AG08395 (cell line): ENCODE measurements around the gene ARFGAP1.
"Not testable (repeated sequence)": the region's sequence is repeated elsewhere in the genome, so short reads cannot be mapped to it uniquely, and the experiment has no call there.

ENCODE experiments used
- DNase-seq: peaks from one replicate; pipeline ENCODE4 v3.0.0; 2012; ENCODE audit warnings: mixed read lengths, low spot score

The ARFGAP1 gene

GRCh38 chr20:63292292-63292701 lies 19.7 kb downstream of the ARFGAP1 start:
- no peak for DNase-seq

DNA sequence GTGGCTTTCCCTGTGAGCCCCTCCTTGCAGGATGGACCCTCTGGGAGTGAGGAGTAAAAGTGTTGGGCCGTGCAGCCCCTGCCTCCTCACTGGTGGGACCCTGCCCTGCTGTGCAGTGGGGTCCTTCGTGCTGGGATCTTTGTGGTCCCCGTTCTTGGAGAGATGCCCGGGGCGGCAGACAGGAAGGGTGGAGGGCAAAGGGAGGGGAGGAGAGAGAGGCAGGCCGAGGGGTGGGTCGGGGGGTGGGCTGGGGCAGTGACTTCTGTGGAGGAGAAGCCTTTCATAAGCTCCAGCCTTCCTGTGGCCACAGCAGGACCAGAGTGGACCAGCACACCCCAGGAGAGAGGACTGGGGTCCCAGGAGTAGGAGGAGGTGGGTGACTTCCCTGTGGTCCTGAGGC lies 20.3 kb downstream of the ARFGAP1 start, which contains the start of gene COL20A1:
TSS of gene COL20A1 (plus strand) at position 283 of the 400 bp plus-strand sequence. CDS start 1,922 bp downstream, outside the sequence.
- no peak for DNase-seq

GRCh38 chr20:63293456-63293855 lies 20.8 kb downstream of the ARFGAP1 start:
- DNase-seq = no peak

DNA sequence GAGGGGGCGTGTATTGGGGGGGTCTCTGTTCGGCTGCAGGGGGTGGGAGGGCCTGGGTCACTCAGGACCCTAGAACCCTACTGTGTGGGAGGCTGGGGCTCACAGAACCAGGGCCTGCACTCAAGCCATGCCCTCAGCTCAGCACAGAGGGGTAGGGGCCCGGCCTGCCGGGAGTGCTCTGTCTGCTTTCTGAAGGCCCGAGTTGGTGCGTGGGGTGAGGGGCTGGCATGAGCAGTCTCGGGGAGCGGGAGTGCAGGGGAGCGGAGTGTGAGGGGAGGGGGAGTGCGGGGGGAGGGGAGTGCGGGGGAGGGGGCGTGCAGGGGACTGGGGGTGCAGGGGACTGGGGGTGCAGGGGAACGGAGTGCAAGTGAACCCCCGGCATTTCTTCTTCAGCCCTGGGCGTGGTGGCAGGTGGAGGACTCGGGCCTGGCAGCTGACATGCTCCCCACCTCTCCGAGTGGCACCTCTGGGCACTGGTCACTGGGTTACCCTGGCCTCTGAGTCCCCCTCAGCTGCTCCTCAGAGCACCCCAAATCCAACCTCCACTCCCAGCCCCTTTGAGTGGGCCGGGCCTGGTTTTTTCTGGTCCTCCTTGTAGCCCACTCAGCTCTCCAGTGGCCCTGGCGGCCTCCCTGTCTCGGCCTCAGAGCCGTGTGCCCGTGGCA lies 21.4 kb downstream of the ARFGAP1 start:
- no peak for DNase-seq

- DNase-seq = no peak
Measured at GRCh38 chr20:63294536-63294900, 21.9 kb downstream of the ARFGAP1 start.

DNA sequence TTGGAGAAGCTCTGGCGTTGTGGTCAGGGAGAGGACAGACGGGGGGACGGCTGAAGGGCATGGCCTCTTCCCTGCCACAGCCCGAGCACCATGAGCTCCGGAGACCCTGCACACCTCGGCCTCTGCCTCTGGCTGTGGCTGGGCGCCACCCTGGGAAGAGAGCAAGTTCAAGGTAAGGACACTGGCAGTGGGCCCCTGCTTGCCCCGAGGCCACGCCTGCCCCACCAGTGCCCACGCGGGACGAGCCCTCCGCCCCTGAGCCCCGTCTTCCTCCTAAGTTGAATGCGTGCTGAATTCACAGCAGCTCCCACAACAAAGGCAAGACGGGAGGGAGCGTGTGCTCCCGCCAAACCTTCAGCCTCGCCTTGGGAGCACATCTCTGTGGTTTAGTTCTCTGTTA lies 22.4 kb downstream of the ARFGAP1 start:
- no peak for DNase-seq

DNA sequence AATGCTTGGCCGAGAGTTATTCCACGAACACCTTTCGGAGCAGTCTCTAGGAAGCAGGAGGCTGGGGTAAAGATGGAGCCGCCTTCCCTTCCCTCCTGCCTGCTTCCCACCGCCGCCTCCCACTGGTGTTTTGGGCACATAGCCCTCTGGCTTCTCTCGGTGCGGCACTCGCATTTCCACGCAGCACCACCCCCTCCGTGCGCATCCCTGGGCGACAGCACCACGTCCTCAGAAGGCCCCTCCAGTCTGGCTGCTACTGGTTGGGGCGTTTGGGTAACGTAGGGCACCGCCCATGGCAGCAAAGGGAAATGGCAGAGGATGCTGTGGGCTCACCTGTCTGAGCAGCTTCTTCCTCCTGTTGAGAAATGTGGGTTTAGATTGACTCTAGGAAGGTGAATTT lies 22.8 kb downstream of the ARFGAP1 start:
- no peak for DNase-seq

GRCh38 chr20:63295846-63296245 lies 23.2 kb downstream of the ARFGAP1 start:
- DNase-seq = no peak

GRCh38 chr20:63296531-63297299 lies 24.1 kb downstream of the ARFGAP1 start:
- no peak for DNase-seq

GRCh38 chr20:63297371-63297781 lies 24.8 kb downstream of the ARFGAP1 start:
- DNase-seq = no peak

- no peak for DNase-seq
Measured at GRCh38 chr20:63297796-63298572, 25.4 kb downstream of the ARFGAP1 start.

DNA sequence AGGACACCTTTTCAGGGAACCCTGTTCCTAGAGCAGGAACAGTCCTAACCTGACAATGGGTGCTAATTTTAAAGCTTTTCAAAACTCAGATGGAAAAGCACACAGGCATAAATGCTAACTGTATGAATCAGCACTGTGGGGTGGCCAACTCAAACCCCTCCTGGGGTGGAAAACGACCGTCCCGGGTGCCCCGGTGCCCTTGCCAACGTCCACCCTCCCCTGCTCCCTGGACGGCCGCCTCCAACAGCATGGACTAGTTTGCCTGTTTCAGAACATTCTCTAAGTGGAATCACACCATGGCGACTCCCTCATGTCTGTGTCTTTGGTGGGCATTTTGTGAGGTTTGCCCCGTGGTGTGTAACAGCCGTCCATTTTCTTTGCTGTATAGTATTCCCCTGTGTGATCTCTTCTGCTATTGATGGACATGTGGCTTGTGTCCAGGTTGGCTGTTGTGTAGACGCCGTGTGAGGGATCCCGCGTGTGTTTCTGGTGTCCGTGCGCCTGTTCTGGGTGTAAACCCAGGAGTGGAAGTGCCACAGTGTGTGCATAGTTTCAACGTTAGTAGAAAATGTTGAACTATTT lies 26.2 kb downstream of the ARFGAP1 start:
- no peak for DNase-seq

GRCh38 chr20:63301671-63302070 lies 29.1 kb downstream of the ARFGAP1 start:
- no peak for DNase-seq

GRCh38 chr20:63303095-63303666 lies 30.6 kb downstream of the ARFGAP1 start:
- no peak for DNase-seq

- DNase-seq = no peak
Measured at GRCh38 chr20:63305393-63305792, 32.8 kb downstream of the ARFGAP1 start.

DNA sequence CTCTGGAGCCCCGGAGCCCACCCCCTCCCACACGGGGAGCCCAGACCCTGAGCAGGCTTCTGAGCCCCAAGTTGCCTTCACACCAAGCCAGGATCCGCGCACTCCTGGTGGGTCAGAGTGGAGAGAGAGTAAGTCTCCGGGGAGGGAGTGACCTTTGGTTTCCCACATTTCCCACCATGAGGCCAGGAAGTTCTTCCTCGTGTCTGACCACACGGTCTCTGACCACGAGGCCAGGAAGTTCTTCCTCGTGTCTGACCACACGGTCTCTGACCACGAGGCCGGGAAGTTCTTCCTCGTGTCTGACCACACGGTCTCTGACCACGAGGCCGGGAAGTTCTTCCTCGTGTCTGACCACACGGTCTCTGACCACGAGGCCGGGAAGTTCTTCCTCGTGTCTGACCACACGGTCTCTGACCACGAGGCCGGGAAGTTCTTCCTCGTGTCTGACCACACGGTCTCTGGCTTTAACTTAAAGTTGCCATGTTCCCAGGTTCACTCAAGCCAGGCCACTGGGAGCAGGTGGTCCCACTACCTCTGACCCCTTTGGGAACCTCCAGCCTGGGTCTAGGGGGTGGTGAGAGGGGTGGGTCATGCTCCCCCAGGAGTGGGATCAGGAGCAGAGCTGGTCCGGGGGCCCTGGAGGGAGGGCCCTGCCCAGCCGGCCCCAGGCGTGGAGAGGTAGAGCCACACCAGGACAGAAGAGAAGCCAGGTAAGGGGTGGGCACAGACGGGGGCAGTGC lies 33.5 kb downstream of the ARFGAP1 start:
- DNase-seq = not testable (repeated sequence)

GRCh38 chr20:63306673-63307537 lies 34.3 kb downstream of the ARFGAP1 start:
- DNase-seq = no peak

DNA sequence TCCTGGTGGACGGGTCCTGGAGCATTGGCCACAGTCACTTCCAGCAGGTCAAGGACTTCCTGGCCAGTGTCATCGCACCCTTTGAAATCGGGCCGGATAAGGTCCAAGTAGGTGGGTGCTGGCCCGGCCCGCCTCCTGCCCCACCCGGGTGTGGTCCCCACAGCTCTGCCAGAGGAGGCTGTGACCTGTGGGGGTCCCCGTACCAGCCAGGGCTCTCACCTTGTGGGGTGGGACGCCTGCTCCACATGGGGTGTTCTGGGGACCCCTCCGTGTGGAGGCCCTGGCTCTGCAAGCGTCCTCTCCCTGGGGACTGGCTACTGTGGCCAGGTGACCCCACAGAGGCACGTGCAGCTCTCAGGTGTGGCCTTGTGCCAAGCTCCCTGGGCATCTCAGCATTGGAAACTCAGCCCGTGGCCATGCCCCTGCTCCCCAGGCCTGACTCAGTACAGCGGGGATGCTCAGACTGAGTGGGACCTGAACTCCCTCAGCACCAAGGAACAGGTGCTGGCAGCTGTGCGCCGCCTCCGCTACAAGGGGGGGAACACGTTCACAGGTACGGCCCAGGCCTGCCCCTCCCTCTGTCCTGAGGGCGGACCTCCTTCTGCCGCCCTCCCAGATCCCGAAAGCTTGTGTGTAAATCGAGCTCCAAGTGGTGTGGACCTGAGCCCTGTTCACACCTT lies 35.1 kb downstream of the ARFGAP1 start:
- no peak for DNase-seq

- no peak for DNase-seq
Measured at GRCh38 chr20:63308218-63308911, 35.8 kb downstream of the ARFGAP1 start.
